ENCODE data around the gene TPPP. TPM values are rescaled to one million over a fixed set of nuclear protein-coding genes. Genes with fewer than 3 reads are reported as not detected.
"Not testable (repeated sequence)": the region's sequence is repeated elsewhere in the genome, so short reads cannot be mapped to it uniquely, and the experiment has no call there.

The TPPP gene
- polyA plus RNA-seq, 5 donors = 6.4 to 8.2 (median 6.9) TPM

GRCh38 chr5:696191-696590 lies 3.0 kb upstream of the TPPP start:
- DNase-seq = not testable (repeated sequence)

- DNase-seq = not testable (repeated sequence)
These were observed 2.3 kb upstream of the TPPP start for GRCh38 chr5:695475-695874.

- DNase-seq = not testable (repeated sequence)
These were observed 885 bp upstream of the TPPP start for GRCh38 chr5:694042-694431.

- not testable (repeated sequence) for DNase-seq
These were observed 567 bp downstream of the TPPP start for GRCh38 chr5:692529-693041.

GRCh38 chr5:691817-692528 lies 1.2 kb downstream of the TPPP start:
- DNase-seq = no peak

- DNase-seq = not testable (repeated sequence)
These were observed 2.1 kb downstream of the TPPP start for GRCh38 chr5:691049-691448.

GRCh38 chr5:690293-690692 lies 2.9 kb downstream of the TPPP start:
- DNase-seq = not testable (repeated sequence)

GRCh38 chr5:688348-689010 lies 4.7 kb downstream of the TPPP start:
- DNase-seq = not testable (repeated sequence)

GRCh38 chr5:686936-687335 lies 6.2 kb downstream of the TPPP start:
- DNase-seq = not testable (repeated sequence)

GRCh38 chr5:686172-686523 lies 7.0 kb downstream of the TPPP start:
- DNase-seq = not testable (repeated sequence)

- no peak for DNase-seq
These were observed 7.6 kb downstream of the TPPP start for GRCh38 chr5:685262-686171.

- no peak for DNase-seq
These were observed 8.4 kb downstream of the TPPP start for GRCh38 chr5:684751-685216.

GRCh38 chr5:683551-684481 lies 9.3 kb downstream of the TPPP start:
- no peak for DNase-seq

GRCh38 chr5:682651-683358 lies 10.3 kb downstream of the TPPP start:
- not testable (repeated sequence) for DNase-seq

- not testable (repeated sequence) for DNase-seq
These were observed 10.9 kb downstream of the TPPP start for GRCh38 chr5:682216-682615.

- not testable (repeated sequence) for DNase-seq
These were observed 11.6 kb downstream of the TPPP start for GRCh38 chr5:681317-682191.

GRCh38 chr5:680836-681235 lies 12.3 kb downstream of the TPPP start:
- DNase-seq = not testable (repeated sequence)

GRCh38 chr5:680118-680795 lies 12.9 kb downstream of the TPPP start:
- not testable (repeated sequence) for DNase-seq
